A549 (cell line): ENCODE results near the gene STXBP2. TPM values are rescaled to one million over a fixed set of nuclear protein-coding genes. Genes with fewer than 3 reads are reported as not detected.

Experiments used
- ATAC-seq, 2 experiments: fragments of 200-7000 bp in 1 of 2; fragments of >200 bp in 1 of 2; cut with Nextera tagmentation in 1 of 2; cut with Tn5 transposase in 1 of 2; 3 replicates each; pipeline versions ENCODE4 v1.8.0 to v1.9.1; 2018 to 2020; ENCODE audit warnings: mild to moderate bottlenecking in 1 of 2, moderate library complexity in 1 of 2
- CTCF ChIA-PET: fragments of 300-600 bp; sonication (Branson Sonifier 250); formaldehyde crosslinking; extraction: SDS; loops from one replicate; lab custom pipeline; 2021; ENCODE audit warnings: antibody characterized with exemption, inconsistent platforms; lab: Yijun Ruan, JAX
- POLR2A ChIA-PET: fragments of 350-600 bp; formaldehyde crosslinking; extraction: SDS; loops from one replicate; lab custom pipeline; 2021; ENCODE audit warnings: antibody characterized with exemption, inconsistent platforms; lab: Yijun Ruan, JAX
- DNase-seq, 2 experiments: peaks; one replicate each; pipeline versions ENCODE4 v3.0.0 to v3.0.0-alpha.2; 2011 to 2016; ENCODE audit warnings: low read depth in 1 of 2, low spot score in 1 of 2
- FAIRE-seq: peaks from 2 replicates; lab custom pipeline; 2011; peaks lifted over from hg19 to GRCh38; lab: Jason Lieb, UNC
- H3K27ac ChIP-seq, 2 experiments: fragments of >200 bp; sonication (Bioruptor Twin); formaldehyde crosslinking; 3 replicates each; pipeline ENCODE4 v1.5.1; 2016 to 2017
- H3K4me1 ChIP-seq: fragments of >200 bp; sonication (Bioruptor Twin); formaldehyde crosslinking; 3 replicates; pipeline ENCODE4 v1.6.1; 2016
- H3K4me2 ChIP-seq: fragments of >200 bp; sonication (Bioruptor Twin); formaldehyde crosslinking; 3 replicates; pipeline ENCODE4 v1.6.1; 2016
- H3K4me3 ChIP-seq: fragments of >200 bp; sonication (Bioruptor Twin); formaldehyde crosslinking; 3 replicates; pipeline ENCODE4 v1.5.1; 2016
- H3K9me3 ChIP-seq: fragments of >200 bp; sonication (Bioruptor Twin); formaldehyde crosslinking; 3 replicates; pipeline ENCODE4 v1.6.1; 2016
- BHLHE40 ChIP-seq: IDR thresholded peaks from 2 replicates; pipeline ENCODE4 v1.6.1; 2012; ENCODE audit warnings: low read depth, low read length, inconsistent platforms
- CEBPB ChIP-seq, 2 experiments: fragments of >200 bp in 1 of 2; sonication (Bioruptor Twin) in 1 of 2; formaldehyde crosslinking in 1 of 2; IDR thresholded peaks; 2 replicates each; pipeline ENCODE4 v1.6.1; 2012 to 2016
- CHD2 ChIP-seq: fragments of 150-350 bp; IDR thresholded peaks from 2 replicates; pipeline ENCODE4 v1.6.1; 2014; ENCODE audit warnings: low read length; ENCODE audit not compliant: partially characterized antibody
- CTCF ChIP-seq: fragments of >200 bp; sonication (Bioruptor Twin); formaldehyde crosslinking; IDR thresholded peaks from 3 replicates; pipeline ENCODE4 v1.5.1; 2016
- EP300 ChIP-seq, 2 experiments: fragments of >200 bp; sonication (Bioruptor Twin); formaldehyde crosslinking; IDR thresholded peaks; 2 replicates in 1 of 2; 3 replicates in 1 of 2; pipeline ENCODE4 v1.6.1; 2016 to 2017
- ESRRA ChIP-seq: fragments of 150-350 bp; IDR thresholded peaks from 2 replicates; pipeline ENCODE4 v1.6.1; 2014; ENCODE audit warnings: mild to moderate bottlenecking, low read length, borderline replicate concordance
- KDM1A ChIP-seq: fragments of 200-600 bp; sonication (generic); IDR thresholded peaks from 2 replicates; pipeline ENCODE4 v1.6.1; 2016; ENCODE audit warnings: low read depth, mild to moderate bottlenecking
- KDM5A ChIP-seq: fragments of 200-600 bp; sonication (generic); IDR thresholded peaks from 2 replicates; pipeline ENCODE4 v1.6.1; 2016; ENCODE audit warnings: antibody characterized with exemption, mild to moderate bottlenecking
- MAZ ChIP-seq: fragments of 150-350 bp; IDR thresholded peaks from 2 replicates; pipeline ENCODE4 v1.6.1; 2014; ENCODE audit warnings: antibody characterized with exemption, low read depth, low read length, borderline replicate concordance
- MYC ChIP-seq: IDR thresholded peaks from 2 replicates; pipeline ENCODE4 v1.6.1; 2012; ENCODE audit warnings: mild to moderate bottlenecking, inconsistent platforms, low read length, improper control_type of control experiment, borderline replicate concordance
- RARB ChIP-seq: fragments of 250-450 bp; sonication (Bioruptor Pico); IDR thresholded peaks from 2 replicates; pipeline ENCODE4 v1.8.0; 2021; ENCODE audit warnings: mild to moderate bottlenecking, moderate library complexity
- SMC3 ChIP-seq: fragments of >200 bp; sonication (Bioruptor Twin); formaldehyde crosslinking; IDR thresholded peaks from 3 replicates; pipeline ENCODE4 v1.6.1; 2018; ENCODE audit warnings: inconsistent platforms
- ZC3H11A ChIP-seq: fragments of 450-650 bp; IDR thresholded peaks from 2 replicates; pipeline ENCODE4 v1.6.1; 2014; ENCODE audit warnings: antibody characterized with exemption, mild to moderate bottlenecking
- ZFP36 ChIP-seq: fragments of 450-650 bp; IDR thresholded peaks from 2 replicates; pipeline ENCODE4 v1.6.1; 2014; ENCODE audit warnings: borderline replicate concordance; ENCODE audit not compliant: partially characterized antibody
- WGBS: methylation state at CpG from one replicate; pipeline ENCODE4 v1.1.6; 2017; ENCODE audit errors: missing lambda C conversion rate; 5-methylcytosine and 5-hydroxymethylcytosine counted together
- polyA plus RNA-seq, 4 experiments: library from polyadenylated mRNA; depleted of rRNA in 3 of 4; stranded (reverse); fragments of >200 nt; fragmentation: RNase III in 1 of 4; extraction: RNeasy Plus Mini Kit Qiagen cat#74134 plus additional on column Dnase treatment in 1 of 4; gene quantifications; 2 replicates in 3 of 4; 3 replicates in 1 of 4; pipeline ENCODE4 v1.2.3, GENCODE V29; 2011 to 2017
- TF ChIP-seq, protein P1 (sequence below): fragments of 150-350 bp; IDR thresholded peaks from 2 replicates; pipeline ENCODE4 v1.6.1; 2014; ENCODE audit warnings: low read depth, mild to moderate bottlenecking, low read length
- TF ChIP-seq, protein P2 (sequence below): fragments of 450-650 bp; IDR thresholded peaks from 2 replicates; pipeline ENCODE4 v1.6.1; 2014; ENCODE audit warnings: antibody characterized with exemption
- TF ChIP-seq, protein P3 (sequence below): fragments of 250-450 bp; sonication (Bioruptor Pico); IDR thresholded peaks from 2 replicates; pipeline ENCODE4 v1.5.0; 2020; ENCODE audit warnings: low read depth, mild to moderate bottlenecking, moderate library complexity
- TF ChIP-seq, protein P4 (sequence below): fragments of >200 bp; sonication (Bioruptor Twin); formaldehyde crosslinking; IDR thresholded peaks from 3 replicates; pipeline ENCODE4 v1.6.1; 2016

Gene STXBP2
- polyA plus RNA-seq, 2 of the 4 experiments (the other 2 are of a cell fraction) = 41.4 to 47.2 TPM

DNA sequence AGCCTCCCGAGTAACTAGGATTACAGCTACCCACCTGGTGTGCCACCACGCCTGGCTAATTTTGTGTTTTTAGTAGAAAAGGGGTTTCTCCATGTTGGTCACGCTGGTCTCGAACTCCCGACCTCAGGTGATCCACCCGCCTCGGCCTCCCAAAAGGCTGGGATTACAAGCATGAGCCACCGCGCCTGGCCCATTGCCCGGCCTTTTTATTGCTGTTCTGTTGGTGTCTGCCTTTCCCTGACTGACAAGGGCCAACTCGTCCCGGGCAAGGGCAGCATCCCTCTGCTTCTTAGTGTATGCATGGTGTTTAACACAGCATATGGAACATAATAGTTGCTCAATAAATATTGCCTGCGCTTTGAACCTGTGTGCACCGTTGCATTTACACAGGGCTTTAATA lies 25.7 kb downstream of the STXBP2 start:
- WGBS = 47% methylated on average over 14 of the region's 14 CpGs
- ChIA-PET CTCF (interaction anchor here (0.6 to 3.8 kb wide), 4 partner anchors 10 to 206 kb away, joined by 3 to 18 read pairs (median 4); partner anchors contain the start of gene TRAPPC5), POLR2A (no interaction called here)
- ATAC-seq (no peak), FAIRE-seq (no peak), DNase-seq (no peak)
- H3K4me3 ChIP-seq = no peak overlapping the region
- H3K4me2 ChIP-seq = no peak overlapping the region
- no peak for TF ChIP-seq ZFP36
- TF ChIP-seq, protein P1, sequence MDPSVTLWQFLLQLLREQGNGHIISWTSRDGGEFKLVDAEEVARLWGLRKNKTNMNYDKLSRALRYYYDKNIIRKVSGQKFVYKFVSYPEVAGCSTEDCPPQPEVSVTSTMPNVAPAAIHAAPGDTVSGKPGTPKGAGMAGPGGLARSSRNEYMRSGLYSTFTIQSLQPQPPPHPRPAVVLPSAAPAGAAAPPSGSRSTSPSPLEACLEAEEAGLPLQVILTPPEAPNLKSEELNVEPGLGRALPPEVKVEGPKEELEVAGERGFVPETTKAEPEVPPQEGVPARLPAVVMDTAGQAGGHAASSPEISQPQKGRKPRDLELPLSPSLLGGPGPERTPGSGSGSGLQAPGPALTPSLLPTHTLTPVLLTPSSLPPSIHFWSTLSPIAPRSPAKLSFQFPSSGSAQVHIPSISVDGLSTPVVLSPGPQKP = no peak
- TF ChIP-seq CHD2 = no peak
- TF ChIP-seq RARB (CRISPR knock-in tag) = no peak
- no peak for TF ChIP-seq EP300 (IDR thresholded peaks at IDR 0.05)
- TF ChIP-seq, protein P2, sequence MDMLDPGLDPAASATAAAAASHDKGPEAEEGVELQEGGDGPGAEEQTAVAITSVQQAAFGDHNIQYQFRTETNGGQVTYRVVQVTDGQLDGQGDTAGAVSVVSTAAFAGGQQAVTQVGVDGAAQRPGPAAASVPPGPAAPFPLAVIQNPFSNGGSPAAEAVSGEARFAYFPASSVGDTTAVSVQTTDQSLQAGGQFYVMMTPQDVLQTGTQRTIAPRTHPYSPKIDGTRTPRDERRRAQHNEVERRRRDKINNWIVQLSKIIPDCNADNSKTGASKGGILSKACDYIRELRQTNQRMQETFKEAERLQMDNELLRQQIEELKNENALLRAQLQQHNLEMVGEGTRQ = no peak
- H3K4me1 ChIP-seq = no peaks in the 10 kb centered on the region
- H3K27ac ChIP-seq = no peak overlapping the region
- no peaks in the 10 kb centered on the region for H3K9me3 ChIP-seq

DNA sequence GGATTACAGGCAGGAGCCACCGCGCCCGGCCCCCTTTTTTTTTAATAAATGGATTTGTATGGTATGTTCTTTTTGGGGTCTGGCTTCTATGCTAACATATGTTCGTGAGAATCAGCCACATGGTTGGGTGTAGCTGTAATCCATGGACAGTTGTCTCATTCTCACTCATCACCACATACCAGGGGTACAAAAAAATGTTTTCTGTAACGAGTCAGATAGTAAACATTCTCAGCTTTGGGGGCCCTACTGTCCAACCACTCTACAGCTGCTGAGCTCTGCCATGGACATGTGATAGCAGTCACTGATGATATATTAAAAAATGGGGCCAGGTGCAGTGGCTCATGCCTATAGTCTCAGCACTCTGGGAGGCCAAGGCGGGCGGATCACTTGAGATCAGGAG lies 26.8 kb downstream of the STXBP2 start:
- no peaks in the 10 kb centered on the region for H3K9me3 ChIP-seq
- WGBS = 68% methylated on average over 7 of the region's 7 CpGs
- H3K4me3 ChIP-seq = no peak overlapping the region
- POLR2A ChIA-PET = no interaction called here
- H3K27ac ChIP-seq = no peak overlapping the region
- DNase-seq (no peak), FAIRE-seq (no peak), ATAC-seq (no peak)
- no peaks in the 10 kb centered on the region for H3K4me1 ChIP-seq
- no peak overlapping the region for H3K4me2 ChIP-seq
- TF ChIP-seq CEBPB (IDR thresholded peaks at IDR 0.05) (no peak), KDM5A (no peak), BHLHE40 (no peak), ESRRA (no peak), KDM1A (no peak), CTCF (no peak), MAZ (no peak)
- TF ChIP-seq, protein P3, sequence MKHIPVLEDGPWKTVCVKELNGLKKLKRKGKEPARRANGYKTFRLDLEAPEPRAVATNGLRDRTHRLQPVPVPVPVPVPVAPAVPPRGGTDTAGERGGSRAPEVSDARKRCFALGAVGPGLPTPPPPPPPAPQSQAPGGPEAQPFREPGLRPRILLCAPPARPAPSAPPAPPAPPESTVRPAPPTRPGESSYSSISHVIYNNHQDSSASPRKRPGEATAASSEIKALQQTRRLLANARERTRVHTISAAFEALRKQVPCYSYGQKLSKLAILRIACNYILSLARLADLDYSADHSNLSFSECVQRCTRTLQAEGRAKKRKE (CRISPR knock-in tag) = no peak
- TF ChIP-seq, protein P4, sequence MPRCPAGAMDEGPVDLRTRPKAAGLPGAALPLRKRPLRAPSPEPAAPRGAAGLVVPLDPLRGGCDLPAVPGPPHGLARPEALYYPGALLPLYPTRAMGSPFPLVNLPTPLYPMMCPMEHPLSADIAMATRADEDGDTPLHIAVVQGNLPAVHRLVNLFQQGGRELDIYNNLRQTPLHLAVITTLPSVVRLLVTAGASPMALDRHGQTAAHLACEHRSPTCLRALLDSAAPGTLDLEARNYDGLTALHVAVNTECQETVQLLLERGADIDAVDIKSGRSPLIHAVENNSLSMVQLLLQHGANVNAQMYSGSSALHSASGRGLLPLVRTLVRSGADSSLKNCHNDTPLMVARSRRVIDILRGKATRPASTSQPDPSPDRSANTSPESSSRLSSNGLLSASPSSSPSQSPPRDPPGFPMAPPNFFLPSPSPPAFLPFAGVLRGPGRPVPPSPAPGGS = no peak
- TF ChIP-seq, protein P2 = no peak
- CTCF ChIA-PET = interaction anchor here (0.9 to 3.8 kb wide), 3 partner anchors 11 to 17 kb away, joined by 4 to 18 read pairs (median 5); partner anchors contain the start of gene TRAPPC5

GRCh38 chr19:7665076-7665475 lies 28.2 kb downstream of the STXBP2 start:
- H3K4me3 ChIP-seq = no peak overlapping the region
- ATAC-seq = no peak
- H3K9me3 ChIP-seq = no peaks in the 10 kb centered on the region
- H3K4me2 ChIP-seq = no peak overlapping the region
- no peak for TF ChIP-seq KDM1A
- no peak for TF ChIP-seq ZC3H11A
- TF ChIP-seq SMC3 = no peak
- no peak for TF ChIP-seq MYC
- DNase-seq = no peak
- ChIA-PET POLR2A (no interaction called here), CTCF (interaction anchor here (0.6 kb wide), 1 partner anchor 15 kb away, joined by 3 read pairs; no protein-coding TSS in a partner anchor)
- no peaks in the 10 kb centered on the region for H3K4me1 ChIP-seq
- no peak for FAIRE-seq
- H3K27ac ChIP-seq = no peak overlapping the region
- 61% methylated on average over 4 of the region's 4 CpGs for whole genome bisulfite sequencing
